GM23338 (cell line): ENCODE data around the gene ACD.

Experiments used
- CREB1 ChIP-seq: fragments of 250-450 bp; sonication (Bioruptor Pico); IDR thresholded peaks from 2 replicates; pipeline ENCODE4 v1.5.0; 2020; ENCODE audit warnings: low read depth, mild to moderate bottlenecking, moderate library complexity
- CTCF ChIP-seq, 2 experiments: fragments of 200-600 bp in 1 of 2; sonication (generic) in 1 of 2; conservative IDR thresholded peaks; 2 replicates each; pipeline versions ENCODE4 v1.5.1 to v1.6.1; 2016 to 2017; ENCODE audit warnings: antibody characterized with exemption in 2 of 2, low read depth in 2 of 2, mild to moderate bottlenecking in 2 of 2, moderate library complexity in 1 of 2
- ETS1 ChIP-seq: IDR thresholded peaks from 2 replicates; pipeline ENCODE4 v1.6.1; 2016; ENCODE audit warnings: antibody characterized with exemption
- EZH2 ChIP-seq: fragments of 200-600 bp; sonication (generic); IDR thresholded peaks from one replicate; pipeline ENCODE4 v1.8.0; 2017; ENCODE audit warnings: antibody characterized with exemption, mild to moderate bottlenecking, low read depth; ENCODE audit not compliant: unreplicated experiment
- POLR2AphosphoS5 ChIP-seq: IDR thresholded peaks from 2 replicates; pipeline ENCODE4 v1.6.1; 2016; ENCODE audit warnings: antibody characterized with exemption, low read depth
- ZNF114 ChIP-seq: fragments of 250-450 bp; sonication (Bioruptor Pico); IDR thresholded peaks from 2 replicates; pipeline ENCODE4 v1.5.0; 2020; ENCODE audit warnings: mild to moderate bottlenecking, moderate library complexity

GRCh38 chr16:67608364-67608763, 51.7 kb downstream of the ACD start:
- TF ChIP-seq ZNF114 (CRISPR knock-in tag) (no peak), CTCF (conservative IDR thresholded peaks at IDR 0.05; ENCODE audit: low read depth in 2 of 2) (no peak), CREB1 (CRISPR knock-in tag) (no peak), POLR2AphosphoS5 (no peak), EZH2 (no peak), ETS1 (no peak)
